Peyer's patch (tissue), 4 donors: Measurements from ENCODE around the gene ESD.

Experiments
- POLR2A ChIP-seq, 2 donors: fragments of 450-650 bp; IDR thresholded peaks; one replicate each; pipeline ENCODE4 v1.5.1; 2017; ENCODE audit warnings: antibody characterized with exemption in 2 of 2, mild to moderate bottlenecking in 2 of 2, moderate library complexity in 2 of 2
- TF ChIP-seq, protein P1 (sequence below), 6 experiments: fragments of 450-650 bp in 4 of 6; fragments of 200-600 bp in 2 of 6; sonication (generic) in 1 of 6; IDR thresholded peaks; one replicate each; pipeline ENCODE4 v1.5.1; 2017 to 2019; ENCODE audit warnings: antibody characterized with exemption in 6 of 6, mild to moderate bottlenecking in 3 of 6, moderate library complexity in 1 of 6

DNA sequence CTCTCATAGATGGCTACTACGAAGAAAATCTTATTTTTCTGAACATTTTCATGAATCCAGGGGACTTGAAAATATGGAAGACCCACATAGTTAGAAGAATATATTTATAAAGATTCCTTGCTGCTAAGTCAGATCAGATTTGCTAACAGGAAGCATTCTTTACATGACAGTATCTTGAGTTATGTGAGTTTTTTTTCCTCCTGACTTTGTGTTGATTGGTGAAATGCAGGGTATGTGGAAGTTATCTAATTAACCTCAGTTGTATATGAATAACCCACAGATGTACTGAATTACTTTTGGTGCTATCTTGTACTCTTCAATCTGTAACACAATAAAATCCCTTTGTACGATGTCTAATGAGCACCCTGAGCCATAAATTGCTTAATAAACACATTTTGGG is 53.8 kb downstream of the ESD start:
- TF ChIP-seq, protein P1, sequence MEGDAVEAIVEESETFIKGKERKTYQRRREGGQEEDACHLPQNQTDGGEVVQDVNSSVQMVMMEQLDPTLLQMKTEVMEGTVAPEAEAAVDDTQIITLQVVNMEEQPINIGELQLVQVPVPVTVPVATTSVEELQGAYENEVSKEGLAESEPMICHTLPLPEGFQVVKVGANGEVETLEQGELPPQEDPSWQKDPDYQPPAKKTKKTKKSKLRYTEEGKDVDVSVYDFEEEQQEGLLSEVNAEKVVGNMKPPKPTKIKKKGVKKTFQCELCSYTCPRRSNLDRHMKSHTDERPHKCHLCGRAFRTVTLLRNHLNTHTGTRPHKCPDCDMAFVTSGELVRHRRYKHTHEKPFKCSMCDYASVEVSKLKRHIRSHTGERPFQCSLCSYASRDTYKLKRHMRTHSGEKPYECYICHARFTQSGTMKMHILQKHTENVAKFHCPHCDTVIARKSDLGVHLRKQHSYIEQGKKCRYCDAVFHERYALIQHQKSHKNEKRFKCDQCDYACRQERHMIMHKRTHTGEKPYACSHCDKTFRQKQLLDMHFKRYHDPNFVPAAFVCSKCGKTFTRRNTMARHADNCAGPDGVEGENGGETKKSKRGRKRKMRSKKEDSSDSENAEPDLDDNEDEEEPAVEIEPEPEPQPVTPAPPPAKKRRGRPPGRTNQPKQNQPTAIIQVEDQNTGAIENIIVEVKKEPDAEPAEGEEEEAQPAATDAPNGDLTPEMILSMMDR (IDR thresholded peaks at IDR 0.05), result no peak
- TF ChIP-seq POLR2A (IDR thresholded peaks at IDR 0.05), result no peak
